H9 (cell line): ENCODE results near the gene FRMPD1. TPM values are rescaled to one million over a fixed set of nuclear protein-coding genes. Genes with fewer than 3 reads are reported as not detected.
"Not testable (repeated sequence)": the region's sequence is repeated elsewhere in the genome, so short reads cannot be mapped to it uniquely, and the experiment has no call there.

Source experiments
- DNase-seq: peaks from one replicate; pipeline ENCODE4 v3.0.0-alpha.2; 2017
- H2AFZ ChIP-seq: one replicate; pipeline ENCODE4 v1.6.1; 2013; ENCODE audit warnings: mild to moderate bottlenecking, low read length, control low read depth, moderate library complexity
- H2AK5ac ChIP-seq: 2 replicates; pipeline ENCODE4 v1.6.1; 2013; ENCODE audit warnings: low read length, control low read depth, mixed read lengths; ENCODE audit not compliant: insufficient read length
- H2BK120ac ChIP-seq: one replicate; pipeline ENCODE4 v1.6.1; 2013; ENCODE audit warnings: low read depth, mild to moderate bottlenecking, low read length, control low read depth, inconsistent platforms; ENCODE audit not compliant: poor library complexity, severe bottlenecking
- H2BK12ac ChIP-seq: 2 replicates; pipeline ENCODE4 v1.6.1; 2013; ENCODE audit warnings: low read length, control low read depth, mixed read lengths, low read depth; ENCODE audit not compliant: insufficient read length
- H2BK15ac ChIP-seq: 2 replicates; pipeline ENCODE4 v1.6.1; 2013; ENCODE audit warnings: low read depth, low read length, control low read depth
- H2BK20ac ChIP-seq: one replicate; pipeline ENCODE4 v1.6.1; 2013; ENCODE audit warnings: low read depth, mild to moderate bottlenecking, low read length, control low read depth, inconsistent platforms; ENCODE audit not compliant: poor library complexity, severe bottlenecking
- H2BK5ac ChIP-seq: 2 replicates; pipeline ENCODE4 v1.6.1; 2013; ENCODE audit warnings: low read length, control low read depth, mixed read lengths; ENCODE audit not compliant: insufficient read length
- H3K14ac ChIP-seq: 2 replicates; pipeline ENCODE4 v1.6.1; 2013; ENCODE audit warnings: low read length, control low read depth; ENCODE audit not compliant: insufficient read depth
- H3K18ac ChIP-seq: 2 replicates; pipeline ENCODE4 v1.6.1; 2013; ENCODE audit warnings: low read depth, mild to moderate bottlenecking, mixed read lengths, low read length, control low read depth; ENCODE audit not compliant: insufficient read length
- H3K23ac ChIP-seq: 2 replicates; pipeline ENCODE4 v1.6.1; 2013; ENCODE audit warnings: low read length, control low read depth, mixed read lengths, low read depth; ENCODE audit not compliant: insufficient read length
- H3K23me2 ChIP-seq: 2 replicates; pipeline ENCODE4 v1.6.1; 2013; ENCODE audit warnings: low read depth, mild to moderate bottlenecking, mixed read lengths, low read length, control low read depth; ENCODE audit not compliant: insufficient read length, poor library complexity, severe bottlenecking
- H3K27ac ChIP-seq: 2 replicates; pipeline ENCODE4 v1.5.1; 2013; ENCODE audit warnings: low read length, control low read depth, mixed read lengths, low read depth; ENCODE audit not compliant: insufficient read length
- H3K27me3 ChIP-seq: 2 replicates; pipeline ENCODE4 v1.6.1; 2013; ENCODE audit warnings: low read length, control low read depth, inconsistent platforms; ENCODE audit not compliant: insufficient read depth
- H3K4ac ChIP-seq: 2 replicates; pipeline ENCODE4 v1.6.1; 2013; ENCODE audit warnings: low read depth, mild to moderate bottlenecking, control low read depth, inconsistent platforms, low read length, moderate library complexity
- H3K4me1 ChIP-seq: 2 replicates; pipeline ENCODE4 v1.6.1; 2013; ENCODE audit warnings: low read length, control low read depth, inconsistent platforms; ENCODE audit not compliant: insufficient read depth
- H3K4me2 ChIP-seq: 2 replicates; pipeline ENCODE4 v1.6.1; 2013; ENCODE audit warnings: low read length, control low read depth, mixed read lengths; ENCODE audit not compliant: insufficient read length, insufficient read depth
- H3K56ac ChIP-seq: 2 replicates; pipeline ENCODE4 v1.6.1; 2013; ENCODE audit warnings: low read depth, mild to moderate bottlenecking, mixed read lengths, low read length, control low read depth; ENCODE audit not compliant: insufficient read length
- H3K79me1 ChIP-seq: 2 replicates; pipeline ENCODE4 v1.6.1; 2013; ENCODE audit warnings: low read depth, mild to moderate bottlenecking, moderate library complexity, low read length, control low read depth, inconsistent platforms; ENCODE audit not compliant: insufficient read depth, poor library complexity, severe bottlenecking
- H3K79me2 ChIP-seq: 2 replicates; pipeline ENCODE4 v1.6.1; 2013; ENCODE audit warnings: low read length, control low read depth, inconsistent platforms; ENCODE audit not compliant: insufficient read depth
- H3K9ac ChIP-seq: 2 replicates; pipeline ENCODE4 v1.6.1; 2013; ENCODE audit warnings: low read length, control low read depth, mixed read lengths; ENCODE audit not compliant: insufficient read length; ENCODE audit errors: extremely low read depth
- H3K9me3 ChIP-seq: one replicate; pipeline ENCODE4 v1.6.1; 2013; ENCODE audit warnings: low read depth, low read length, inconsistent platforms; ENCODE audit not compliant: control insufficient read depth
- H3T11ph ChIP-seq: one replicate; pipeline ENCODE4 v1.6.1; 2013; ENCODE audit warnings: mild to moderate bottlenecking, low read length, control low read depth, inconsistent platforms
- H4K20me1 ChIP-seq: one replicate; pipeline ENCODE4 v1.6.1; 2013; ENCODE audit not compliant: control insufficient read depth, insufficient read length, insufficient read depth
- H4K5ac ChIP-seq: 2 replicates; pipeline ENCODE4 v1.6.1; 2013; ENCODE audit warnings: low read depth, mild to moderate bottlenecking, mixed read lengths, low read length, control low read depth; ENCODE audit not compliant: insufficient read length
- H4K8ac ChIP-seq: replicated peaks from 2 replicates; pipeline ENCODE4 v1.6.1; 2013; ENCODE audit warnings: low read length, control low read depth, mixed read lengths, low read depth; ENCODE audit not compliant: insufficient read length
- H4K91ac ChIP-seq: 2 replicates; pipeline ENCODE4 v1.6.1; 2013; ENCODE audit warnings: low read depth, mild to moderate bottlenecking, moderate library complexity, mixed read lengths, low read length, control low read depth; ENCODE audit not compliant: insufficient read length
- H3K27ac Mint-ChIP-seq, 3 experiments: 2 replicates in 2 of 3; 3 replicates in 1 of 3; pipeline ENCODE4 v1.8.0; 2020 to 2021; ENCODE audit warnings: mixed read lengths in 3 of 3, mild to moderate bottlenecking in 1 of 3, moderate library complexity in 1 of 3
- H3K27me3 Mint-ChIP-seq: 2 replicates; pipeline ENCODE4 v1.8.0; 2021; ENCODE audit warnings: low read depth, mild to moderate bottlenecking, moderate library complexity, mixed read lengths
- H3K36me3 Mint-ChIP-seq, 3 experiments: 2 replicates in 2 of 3; 3 replicates in 1 of 3; pipeline ENCODE4 v1.8.0; 2020 to 2021; ENCODE audit warnings: low read depth in 3 of 3, mixed read lengths in 3 of 3; ENCODE audit not compliant: insufficient read depth in 1 of 3
- H3K4me1 Mint-ChIP-seq, 2 experiments: 2 replicates each; pipeline ENCODE4 v1.8.0; 2020; ENCODE audit warnings: mixed read lengths in 2 of 2
- H3K4me3 Mint-ChIP-seq, 2 experiments: 2 replicates in 1 of 2; 3 replicates in 1 of 2; pipeline ENCODE4 v1.8.0; 2020 to 2021; ENCODE audit warnings: mild to moderate bottlenecking in 2 of 2, mixed read lengths in 2 of 2, moderate library complexity in 1 of 2
- H3K9me3 Mint-ChIP-seq, 2 experiments: 2 replicates in 1 of 2; 3 replicates in 1 of 2; pipeline ENCODE4 v1.8.0; 2020; ENCODE audit warnings: mild to moderate bottlenecking in 2 of 2, mixed read lengths in 2 of 2, moderate library complexity in 1 of 2
- WGBS: extraction: QIAGEN DNeasy Blood & Tissue Kit; methylation state at CpG from one replicate; pipeline ENCODE4 v1.1.7; 2013; ENCODE audit warnings: missing lambda C conversion rate, low lambda C conversion rate, mixed read lengths; ENCODE audit not compliant: insufficient read length; ENCODE audit errors: extremely low coverage; 5-methylcytosine and 5-hydroxymethylcytosine counted together
- total RNA-seq: library from RNA; stranded (reverse); gene quantifications from 2 replicates; pipeline ENCODE4 v1.2.1, GENCODE V29; 2021

The FRMPD1 gene
- total RNA-seq, 1 experiment from 2014 or later, result 0.04 TPM

- H2BK15ac ChIP-seq, H3K9ac ChIP-seq, H3K79me1 ChIP-seq, H3K18ac ChIP-seq, H2BK120ac ChIP-seq, H2BK5ac ChIP-seq, H2BK20ac ChIP-seq, H4K20me1 ChIP-seq, H2BK12ac ChIP-seq, H3K9me3 Mint-ChIP-seq, H3K27ac ChIP-seq, H3K27me3 ChIP-seq, H3K9me3 ChIP-seq, H3K4ac ChIP-seq, H3K27ac Mint-ChIP-seq, H3K4me1 ChIP-seq, H4K5ac ChIP-seq, H4K91ac ChIP-seq, H3K56ac ChIP-seq, H2AFZ ChIP-seq, H3K27me3 Mint-ChIP-seq, H3K23me2 ChIP-seq, H2AK5ac ChIP-seq, DNase-seq, H3K4me2 ChIP-seq, H3K23ac ChIP-seq, H4K8ac ChIP-seq, H3K36me3 Mint-ChIP-seq, H3T11ph ChIP-seq, H3K79me2 ChIP-seq, H3K14ac ChIP-seq: not testable (repeated sequence)
- no CpG with 5 or more reads among the region's 13 CpGs for WGBS
- Mint-ChIP-seq H3K4me3 (peak overlapping the region in 1 of 2 experiments; percentile 97; a peak in 1 of 5 replicates), H3K4me1 (peaks cover 11 to 12% of the 10 kb centered on the region in 2 experiments)
These were observed 101.4 kb downstream of the FRMPD1 start for GRCh38 chr9:37752112-37752511.
